HL-60 (cell line): Measurements from ENCODE around the gene RASA1.

Experiments used
- DNase-seq, 2 experiments: peaks; one replicate each; pipeline ENCODE4 v3.0.0-alpha.2; 2010 to 2020; ENCODE audit warnings: low read depth in 1 of 2, low spot score in 1 of 2
- H3K27ac ChIP-seq: fragments of 250-450 bp; sonication (Bioruptor Pico); replicated peaks from 2 replicates; pipeline ENCODE4 v1.5.1; 2020; ENCODE audit warnings: mild to moderate bottlenecking, moderate library complexity
- H3K27me3 ChIP-seq: fragments of 250-450 bp; sonication (Bioruptor Pico); 2 replicates; pipeline ENCODE4 v1.5.1; 2021; ENCODE audit warnings: mild to moderate bottlenecking, moderate library complexity; ENCODE audit not compliant: insufficient read depth, poor library complexity, severe bottlenecking
- H3K4me3 ChIP-seq: replicated peaks from 2 replicates; pipeline ENCODE4 v1.5.1; 2011; ENCODE audit warnings: mild to moderate bottlenecking, control low read depth, low read length; ENCODE audit not compliant: insufficient read depth
- GABPA ChIP-seq: IDR thresholded peaks from 2 replicates; pipeline ENCODE4 v1.6.1; 2012; ENCODE audit warnings: low read depth
- POLR2AphosphoS5 ChIP-seq: IDR thresholded peaks from 2 replicates; pipeline ENCODE4 v1.6.1; 2012; ENCODE audit warnings: low read depth
- SPI1 ChIP-seq: IDR thresholded peaks from 2 replicates; pipeline ENCODE4 v1.6.1; 2012; ENCODE audit warnings: low read depth, mild to moderate bottlenecking, borderline replicate concordance
- TF ChIP-seq, protein P1 (sequence below): IDR thresholded peaks from one replicate; pipeline ENCODE4 v1.5.1; 2011; ENCODE audit warnings: low read length, control low read depth, inconsistent platforms; ENCODE audit not compliant: insufficient read depth
- TF ChIP-seq, protein P2 (sequence below): IDR thresholded peaks from 2 replicates; pipeline ENCODE4 v1.6.1; 2012; ENCODE audit warnings: low read depth; ENCODE audit not compliant: insufficient replicate concordance

Gene RASA1

DNA sequence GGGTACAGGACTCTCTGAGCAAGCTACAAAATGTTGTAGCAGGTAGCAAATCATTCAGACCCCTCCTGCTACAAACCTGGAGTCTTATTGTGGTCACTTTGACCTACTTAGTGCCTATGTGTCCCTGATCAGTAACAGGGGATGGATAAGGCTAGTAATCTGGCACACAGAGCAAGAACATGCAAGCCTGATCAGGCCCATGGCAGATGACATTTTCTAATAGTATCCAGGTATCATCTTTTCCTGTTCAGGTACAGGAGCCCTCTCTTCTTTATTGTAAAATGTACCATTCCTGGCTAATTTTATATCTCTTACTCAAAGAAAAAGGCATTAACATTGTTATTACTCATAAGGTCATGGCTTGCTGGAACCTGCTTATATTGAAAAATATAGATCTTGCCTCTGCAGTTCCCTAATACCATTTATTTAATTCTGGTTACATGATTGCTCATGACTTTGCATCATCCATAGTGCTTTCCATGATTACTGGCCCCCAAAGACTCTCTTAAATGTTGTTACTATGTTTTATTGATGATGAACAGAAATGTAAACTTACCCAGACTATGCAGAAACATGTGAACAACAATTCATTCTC, 163.3 kb downstream of the RASA1 start:
- Histone ChIP-seq H3K4me3 (no peak overlapping the region), H3K27me3 (no peaks in the 10 kb centered on the region)
- TF ChIP-seq, protein P1, sequence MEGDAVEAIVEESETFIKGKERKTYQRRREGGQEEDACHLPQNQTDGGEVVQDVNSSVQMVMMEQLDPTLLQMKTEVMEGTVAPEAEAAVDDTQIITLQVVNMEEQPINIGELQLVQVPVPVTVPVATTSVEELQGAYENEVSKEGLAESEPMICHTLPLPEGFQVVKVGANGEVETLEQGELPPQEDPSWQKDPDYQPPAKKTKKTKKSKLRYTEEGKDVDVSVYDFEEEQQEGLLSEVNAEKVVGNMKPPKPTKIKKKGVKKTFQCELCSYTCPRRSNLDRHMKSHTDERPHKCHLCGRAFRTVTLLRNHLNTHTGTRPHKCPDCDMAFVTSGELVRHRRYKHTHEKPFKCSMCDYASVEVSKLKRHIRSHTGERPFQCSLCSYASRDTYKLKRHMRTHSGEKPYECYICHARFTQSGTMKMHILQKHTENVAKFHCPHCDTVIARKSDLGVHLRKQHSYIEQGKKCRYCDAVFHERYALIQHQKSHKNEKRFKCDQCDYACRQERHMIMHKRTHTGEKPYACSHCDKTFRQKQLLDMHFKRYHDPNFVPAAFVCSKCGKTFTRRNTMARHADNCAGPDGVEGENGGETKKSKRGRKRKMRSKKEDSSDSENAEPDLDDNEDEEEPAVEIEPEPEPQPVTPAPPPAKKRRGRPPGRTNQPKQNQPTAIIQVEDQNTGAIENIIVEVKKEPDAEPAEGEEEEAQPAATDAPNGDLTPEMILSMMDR, result no peak
- TF ChIP-seq, protein P2, sequence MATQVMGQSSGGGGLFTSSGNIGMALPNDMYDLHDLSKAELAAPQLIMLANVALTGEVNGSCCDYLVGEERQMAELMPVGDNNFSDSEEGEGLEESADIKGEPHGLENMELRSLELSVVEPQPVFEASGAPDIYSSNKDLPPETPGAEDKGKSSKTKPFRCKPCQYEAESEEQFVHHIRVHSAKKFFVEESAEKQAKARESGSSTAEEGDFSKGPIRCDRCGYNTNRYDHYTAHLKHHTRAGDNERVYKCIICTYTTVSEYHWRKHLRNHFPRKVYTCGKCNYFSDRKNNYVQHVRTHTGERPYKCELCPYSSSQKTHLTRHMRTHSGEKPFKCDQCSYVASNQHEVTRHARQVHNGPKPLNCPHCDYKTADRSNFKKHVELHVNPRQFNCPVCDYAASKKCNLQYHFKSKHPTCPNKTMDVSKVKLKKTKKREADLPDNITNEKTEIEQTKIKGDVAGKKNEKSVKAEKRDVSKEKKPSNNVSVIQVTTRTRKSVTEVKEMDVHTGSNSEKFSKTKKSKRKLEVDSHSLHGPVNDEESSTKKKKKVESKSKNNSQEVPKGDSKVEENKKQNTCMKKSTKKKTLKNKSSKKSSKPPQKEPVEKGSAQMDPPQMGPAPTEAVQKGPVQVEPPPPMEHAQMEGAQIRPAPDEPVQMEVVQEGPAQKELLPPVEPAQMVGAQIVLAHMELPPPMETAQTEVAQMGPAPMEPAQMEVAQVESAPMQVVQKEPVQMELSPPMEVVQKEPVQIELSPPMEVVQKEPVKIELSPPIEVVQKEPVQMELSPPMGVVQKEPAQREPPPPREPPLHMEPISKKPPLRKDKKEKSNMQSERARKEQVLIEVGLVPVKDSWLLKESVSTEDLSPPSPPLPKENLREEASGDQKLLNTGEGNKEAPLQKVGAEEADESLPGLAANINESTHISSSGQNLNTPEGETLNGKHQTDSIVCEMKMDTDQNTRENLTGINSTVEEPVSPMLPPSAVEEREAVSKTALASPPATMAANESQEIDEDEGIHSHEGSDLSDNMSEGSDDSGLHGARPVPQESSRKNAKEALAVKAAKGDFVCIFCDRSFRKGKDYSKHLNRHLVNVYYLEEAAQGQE, result no peak
- TF ChIP-seq POLR2AphosphoS5 (no peak), GABPA (no peak), SPI1 (no peak)

DNA sequence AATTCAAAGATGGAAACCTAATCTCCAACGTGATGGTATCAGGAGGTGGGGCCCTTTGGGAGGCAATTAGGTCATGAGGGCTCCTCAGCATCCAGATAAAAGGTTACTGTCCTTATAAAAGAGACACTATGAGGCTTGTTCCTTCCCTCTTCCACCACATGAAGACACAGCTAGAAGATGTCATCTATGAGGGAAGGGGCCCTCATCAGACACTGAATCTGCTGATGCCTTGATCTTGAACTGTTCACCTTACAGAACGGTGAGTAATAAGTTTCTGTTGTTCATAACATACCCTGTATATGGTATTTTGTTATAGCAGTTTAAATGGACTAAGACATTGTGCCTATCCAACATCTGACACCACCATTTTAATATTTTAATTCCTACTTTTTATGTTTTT, 164.8 kb downstream of the RASA1 start:
- no peak overlapping the region for H3K27ac ChIP-seq
- H3K27me3 ChIP-seq, result no peaks in the 10 kb centered on the region
- no peak for DNase-seq
- no peak overlapping the region for H3K4me3 ChIP-seq
- TF ChIP-seq GABPA (no peak), POLR2AphosphoS5 (no peak)
- TF ChIP-seq, protein P2, result no peak
- TF ChIP-seq, protein P1, result no peak

More for the DNA sequence above, 163.3 kb downstream of the RASA1 start:
- no peak overlapping the region for H3K27ac ChIP-seq
- DNase-seq, result no peak

DNA sequence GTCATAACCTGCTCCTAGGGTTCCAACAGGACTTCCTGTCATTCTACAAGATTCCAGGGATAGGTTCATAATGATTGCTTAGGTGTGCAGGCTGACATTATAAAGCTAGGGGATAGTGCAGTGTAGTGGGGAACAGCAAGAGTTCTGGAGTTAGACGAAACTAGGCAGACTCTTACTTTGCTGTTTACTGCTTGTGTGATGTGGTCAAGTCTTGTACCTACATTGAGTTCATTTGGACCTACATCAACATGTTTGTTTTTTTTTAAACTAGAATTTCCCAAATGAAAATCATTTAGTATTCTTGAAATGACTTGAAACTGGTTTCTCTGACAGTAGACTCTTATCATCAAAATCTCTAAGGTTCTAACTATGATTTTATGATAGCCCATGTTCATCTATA, 166.3 kb downstream of the RASA1 start:
- H3K4me3 ChIP-seq, result no peak overlapping the region
- TF ChIP-seq, protein P2, result no peak
- no peak for TF ChIP-seq SPI1
- no peak for TF ChIP-seq POLR2AphosphoS5
- TF ChIP-seq GABPA, result no peak
- TF ChIP-seq, protein P1, result no peak
- no peak for DNase-seq
- H3K27ac ChIP-seq, result no peak overlapping the region
- no peaks in the 10 kb centered on the region for H3K27me3 ChIP-seq
